Renal cortex interstitium (tissue), 11 donors: Measurements from ENCODE around the gene CLDN4. TPM values are rescaled to one million over a fixed set of nuclear protein-coding genes. Genes with fewer than 3 reads are reported as not detected.
A peak's percentile ranks its signal among the peaks of the same experiment; 100 is the strongest.
"Not testable (repeated sequence)": the region's sequence is repeated elsewhere in the genome, so short reads cannot be mapped to it uniquely, and the experiment has no call there.

Experiments
- DNase-seq, 11 donors: peaks; one replicate each; pipeline ENCODE4 v3.0.0-alpha.2; 2013; ENCODE audit warnings: low read depth in 9 of 11, low spot score in 4 of 11; ENCODE audit errors: extremely low read depth in 1 of 11
- polyA plus RNA-seq, 3 donors: library from polyadenylated mRNA; unstranded; fragments of 120-200 nt; gene quantifications; one replicate each; pipeline ENCODE4 v1.2.1, GENCODE V29; 2013; ENCODE audit not compliant: insufficient read length in 3 of 3

Gene CLDN4
- polyA plus RNA-seq, 3 donors, result 57.3 to 98.1 (median 83.9) TPM

DNA sequence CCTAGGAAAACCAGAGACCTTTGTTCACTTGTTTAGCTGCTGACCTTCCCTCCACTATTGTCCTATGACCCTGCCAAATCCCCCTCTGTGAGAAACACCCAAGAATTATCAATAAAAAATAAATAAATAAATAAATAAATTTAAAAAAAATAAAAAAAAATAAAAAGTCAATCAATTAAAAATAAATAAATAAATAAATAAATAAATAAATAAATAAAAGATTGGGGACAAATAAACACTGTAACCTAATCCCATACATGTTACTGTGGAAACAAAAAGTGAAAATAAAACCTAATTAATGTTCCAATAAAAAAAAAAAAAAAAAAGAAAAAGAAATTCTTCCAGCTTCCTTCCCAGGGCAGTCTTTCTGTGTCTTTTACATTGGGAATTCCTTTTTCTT lies 6.4 kb downstream of the CLDN4 start:
- DNase-seq, result not testable (repeated sequence)

DNA sequence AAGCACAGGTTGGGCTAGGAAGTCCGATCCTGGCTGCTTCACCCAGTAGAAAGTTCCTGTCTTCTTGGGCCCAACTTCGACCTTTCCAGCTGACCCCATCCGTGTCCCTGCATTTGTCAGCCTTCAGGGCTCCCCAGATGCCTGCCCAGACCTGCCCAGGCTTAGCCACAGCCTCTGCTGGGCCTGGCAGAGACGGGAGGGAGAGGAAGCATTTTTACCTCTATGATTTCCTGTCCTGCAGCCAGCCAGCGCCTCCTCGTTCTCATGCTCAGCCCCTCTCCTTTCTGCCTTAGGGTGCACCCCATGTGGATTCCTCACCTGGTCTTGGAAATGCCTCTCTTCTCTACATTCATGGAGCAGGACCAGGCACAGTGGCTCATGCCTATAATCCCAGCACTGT lies 7.8 kb downstream of the CLDN4 start:
- DNase-seq, result no peak

DNA sequence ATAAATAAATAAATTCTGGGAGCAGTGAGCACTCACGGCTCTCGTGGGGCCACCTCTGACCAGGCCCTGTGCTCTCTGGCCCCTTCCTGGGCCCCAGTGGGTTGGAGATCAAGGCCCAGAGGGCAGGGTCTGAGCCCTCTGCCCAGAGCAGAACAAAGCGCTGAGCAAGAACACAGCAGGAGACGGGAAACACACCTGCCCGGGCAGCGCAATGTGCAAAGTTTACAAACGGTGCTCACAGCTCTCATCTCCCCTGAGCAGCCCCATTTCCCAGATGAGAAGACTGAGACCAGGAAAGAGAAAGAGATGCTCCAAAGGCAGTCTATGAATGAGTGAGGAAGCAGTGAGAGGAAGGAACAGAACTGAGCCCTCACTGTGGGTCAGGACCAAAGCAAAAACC lies 8.5 kb downstream of the CLDN4 start:
- DNase-seq, result no peak

DNA sequence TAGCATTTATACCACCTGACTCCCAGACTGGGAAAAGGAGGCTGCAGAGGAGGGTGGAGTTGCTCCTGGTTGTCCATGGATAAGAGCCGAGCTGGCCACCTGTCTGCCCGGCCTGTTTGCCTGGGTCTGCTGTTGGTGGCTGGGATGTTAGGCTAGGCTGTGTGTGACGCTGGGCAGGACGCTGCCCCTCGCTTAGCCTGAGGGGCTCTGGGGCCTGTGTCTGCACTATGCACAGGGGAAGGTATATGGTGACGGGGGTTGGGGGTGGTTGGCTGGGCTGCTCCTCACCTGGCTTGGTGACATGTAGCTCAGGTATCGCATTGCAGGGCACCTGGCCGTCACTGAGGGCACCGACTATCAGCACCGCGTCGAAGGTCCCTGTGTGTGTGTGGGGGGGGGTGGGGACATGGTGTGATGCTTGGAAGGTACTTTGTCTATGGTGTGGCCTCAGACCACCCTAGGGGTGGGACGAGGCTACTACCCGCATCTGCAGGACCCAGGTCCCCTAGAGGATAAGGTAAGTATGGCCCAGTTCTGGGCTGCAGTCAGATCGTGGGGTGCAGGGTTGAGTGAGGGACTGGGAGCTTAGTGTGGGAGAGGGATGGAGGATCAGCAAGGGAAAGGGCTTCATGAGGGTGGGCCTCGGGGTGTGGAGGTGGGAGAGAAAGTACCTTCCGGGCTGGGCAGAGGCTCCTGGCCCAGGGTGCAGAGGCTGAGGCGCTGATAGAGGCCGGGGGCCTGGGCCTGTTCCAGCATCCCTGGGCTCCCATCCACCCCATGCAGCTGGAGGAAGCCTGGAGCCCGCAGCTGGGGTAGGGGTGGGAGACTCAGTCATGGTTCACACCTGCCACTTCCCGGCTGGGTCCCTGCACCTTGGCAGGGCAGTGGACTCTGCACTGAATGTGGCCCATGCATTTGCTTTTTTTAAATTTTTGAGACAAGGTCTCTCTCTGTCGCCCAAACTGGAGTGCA lies 9.2 kb downstream of the CLDN4 start:
- DNase-seq, result no peak

- DNase-seq, result no peak
Measured at GRCh38 chr7:73840715-73841379, 10.1 kb downstream of the CLDN4 start.

- DNase-seq, result no peak
Measured at GRCh38 chr7:73841689-73842066, 10.9 kb downstream of the CLDN4 start.

DNA sequence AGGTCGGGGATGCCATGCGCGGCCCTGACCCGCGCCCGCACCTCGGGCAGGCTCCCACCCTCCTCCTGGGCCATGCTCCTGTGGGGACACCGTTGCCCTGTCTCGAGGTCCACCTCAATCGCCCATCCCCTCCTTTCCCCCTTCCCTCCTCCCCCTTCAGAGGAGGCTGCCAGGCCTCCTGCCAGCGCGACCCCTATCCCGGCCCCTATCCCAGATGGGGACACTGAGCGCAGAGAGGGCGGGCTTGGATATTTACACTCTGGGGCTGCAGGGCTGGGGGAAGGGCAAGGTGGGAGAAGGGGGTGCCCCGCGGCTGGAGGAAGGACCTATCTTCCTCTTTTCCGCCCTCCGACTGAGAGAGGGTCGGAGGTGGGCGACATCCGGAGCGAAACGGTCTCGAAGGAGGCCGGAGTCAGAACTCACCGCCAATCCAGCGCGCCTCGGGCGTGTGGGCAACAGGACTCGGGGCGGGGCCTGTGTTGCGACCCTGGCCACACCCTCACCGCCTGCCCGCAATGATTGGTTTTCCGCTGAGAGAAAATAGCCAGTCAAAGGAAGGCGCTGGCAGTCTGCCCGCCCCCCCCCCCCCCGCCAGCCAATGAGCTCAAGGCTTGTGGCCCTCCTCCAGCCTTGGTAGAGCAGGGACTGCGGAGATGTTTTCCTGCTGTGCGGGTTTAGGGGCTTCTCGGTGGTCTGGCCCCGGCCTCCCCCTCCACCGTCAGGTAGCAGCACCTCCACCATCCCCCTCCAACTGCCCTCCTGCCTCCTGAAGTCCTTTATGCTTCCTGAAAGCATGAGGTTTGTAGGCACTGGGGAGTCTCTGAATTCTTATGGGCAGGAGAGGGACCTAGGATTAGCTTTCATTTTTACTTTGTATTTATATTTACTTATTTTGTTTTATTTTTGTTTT lies 11.5 kb downstream of the CLDN4 start, which contains the start of gene METTL27:
Gene METTL27, minus strand, starts transcription at position 450 of the 910 bp plus-strand sequence. Its CDS starts 376 bp downstream, at position 74.
- peak in 9 of 11 donors; percentile 81 to 92 (median 90) for DNase-seq

DNA sequence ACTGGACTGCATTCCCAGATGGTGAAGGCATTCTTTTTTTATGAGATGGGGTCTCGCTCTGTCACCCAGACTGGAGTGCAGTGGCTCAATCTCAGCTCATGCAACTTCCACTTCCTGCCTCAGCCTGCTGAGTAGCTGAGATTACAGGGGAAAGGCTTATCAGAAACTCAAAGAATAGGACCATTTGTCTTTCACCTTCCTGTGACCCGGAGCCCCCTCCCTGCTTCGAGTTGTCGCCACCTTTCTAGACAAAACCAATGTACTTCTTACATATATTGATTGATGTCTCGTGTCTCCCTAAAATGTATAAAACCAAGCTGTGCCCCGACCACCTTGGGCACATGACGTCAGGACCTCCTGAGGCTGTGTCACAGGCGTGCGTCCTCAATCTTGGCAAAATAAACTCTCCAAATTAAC lies 13.3 kb downstream of the CLDN4 start:
- no peak for DNase-seq

DNA sequence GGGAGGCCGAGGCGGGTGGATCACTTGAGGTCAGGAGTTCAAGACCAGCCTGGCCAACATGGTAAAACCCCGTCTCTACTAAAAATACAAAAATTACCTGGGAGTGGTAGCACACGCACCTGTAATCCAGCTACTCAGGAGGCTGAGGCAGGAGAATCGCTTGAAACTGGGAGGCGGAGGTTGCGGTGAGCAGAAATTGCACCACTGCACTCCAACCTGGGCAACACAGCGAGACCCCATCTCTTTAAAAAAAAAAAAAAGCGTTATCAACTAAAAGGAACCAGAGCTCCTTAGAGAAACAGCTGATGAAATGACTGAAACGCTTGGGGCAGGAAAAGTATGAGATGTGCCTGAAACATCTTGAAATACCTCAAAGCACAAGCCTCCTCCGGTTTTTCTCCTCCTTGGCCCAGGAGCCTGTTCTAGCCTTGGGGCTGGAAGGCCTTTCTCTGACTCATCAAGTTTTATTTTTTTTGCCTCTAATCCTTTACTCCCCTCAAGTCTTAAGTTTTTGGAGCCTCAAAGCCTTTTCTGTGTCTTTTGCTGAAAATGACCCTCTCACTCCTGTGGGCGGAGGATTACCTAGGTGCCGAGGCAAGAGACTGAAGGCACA lies 14.2 kb downstream of the CLDN4 start:
- no peak for DNase-seq

GRCh38 chr7:73845701-73846195 lies 15.0 kb downstream of the CLDN4 start:
- DNase-seq, result not testable (repeated sequence)

- no peak for DNase-seq
Measured at GRCh38 chr7:73847941-73848723, 17.3 kb downstream of the CLDN4 start.

DNA sequence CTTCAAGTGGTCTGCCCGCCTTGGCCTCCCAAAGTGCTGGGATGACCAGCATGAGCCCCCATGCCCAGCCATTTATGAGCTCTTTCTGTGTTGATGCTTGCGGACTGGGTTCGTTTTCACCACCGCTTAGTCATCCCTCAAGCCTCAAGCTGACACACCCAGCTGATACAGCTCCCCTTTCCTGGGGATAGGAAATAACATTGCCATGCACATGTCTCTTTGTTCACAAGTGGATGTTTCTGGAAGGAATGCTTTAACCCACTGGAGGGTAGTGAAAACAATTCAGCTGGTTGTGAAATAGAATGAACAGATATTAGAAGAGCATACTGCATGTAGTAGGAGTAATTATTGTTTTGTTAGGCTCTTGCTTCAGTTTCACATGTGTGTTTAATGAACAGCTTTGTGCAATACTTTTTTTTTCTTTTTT lies 20.0 kb downstream of the CLDN4 start:
- DNase-seq, result no peak

- DNase-seq, result peak in 2 of 11 donors; percentile 68 to 75
Measured at GRCh38 chr7:73851410-73852338, 20.9 kb downstream of the CLDN4 start.

GRCh38 chr7:73852500-73852899 lies 21.7 kb downstream of the CLDN4 start:
- no peak for DNase-seq

- DNase-seq, result no peak
Measured at GRCh38 chr7:73856941-73857340, 26.1 kb downstream of the CLDN4 start.

GRCh38 chr7:73858807-73859206 lies 28.0 kb downstream of the CLDN4 start:
- DNase-seq, result no peak

- no peak for DNase-seq
Measured at GRCh38 chr7:73860859-73861258, 30.1 kb downstream of the CLDN4 start, which contains the start of gene TMEM270. Gene TMEM270 (plus strand): TSS chr7:73861159. CDS start chr7:73861195, 36 bp downstream.
